HG03103 (cell line): ENCODE data around the gene HDLBP.
A peak's percentile ranks its signal among the peaks of the same experiment; 100 is the strongest.

Experiments
- ATAC-seq: cut with Tn5 transposase; IDR thresholded peaks from one replicate; pipeline ENCODE4 v1.9.1; 2021; ENCODE audit warnings: low read depth; ENCODE audit not compliant: unreplicated experiment

HDLBP gene, protein sequence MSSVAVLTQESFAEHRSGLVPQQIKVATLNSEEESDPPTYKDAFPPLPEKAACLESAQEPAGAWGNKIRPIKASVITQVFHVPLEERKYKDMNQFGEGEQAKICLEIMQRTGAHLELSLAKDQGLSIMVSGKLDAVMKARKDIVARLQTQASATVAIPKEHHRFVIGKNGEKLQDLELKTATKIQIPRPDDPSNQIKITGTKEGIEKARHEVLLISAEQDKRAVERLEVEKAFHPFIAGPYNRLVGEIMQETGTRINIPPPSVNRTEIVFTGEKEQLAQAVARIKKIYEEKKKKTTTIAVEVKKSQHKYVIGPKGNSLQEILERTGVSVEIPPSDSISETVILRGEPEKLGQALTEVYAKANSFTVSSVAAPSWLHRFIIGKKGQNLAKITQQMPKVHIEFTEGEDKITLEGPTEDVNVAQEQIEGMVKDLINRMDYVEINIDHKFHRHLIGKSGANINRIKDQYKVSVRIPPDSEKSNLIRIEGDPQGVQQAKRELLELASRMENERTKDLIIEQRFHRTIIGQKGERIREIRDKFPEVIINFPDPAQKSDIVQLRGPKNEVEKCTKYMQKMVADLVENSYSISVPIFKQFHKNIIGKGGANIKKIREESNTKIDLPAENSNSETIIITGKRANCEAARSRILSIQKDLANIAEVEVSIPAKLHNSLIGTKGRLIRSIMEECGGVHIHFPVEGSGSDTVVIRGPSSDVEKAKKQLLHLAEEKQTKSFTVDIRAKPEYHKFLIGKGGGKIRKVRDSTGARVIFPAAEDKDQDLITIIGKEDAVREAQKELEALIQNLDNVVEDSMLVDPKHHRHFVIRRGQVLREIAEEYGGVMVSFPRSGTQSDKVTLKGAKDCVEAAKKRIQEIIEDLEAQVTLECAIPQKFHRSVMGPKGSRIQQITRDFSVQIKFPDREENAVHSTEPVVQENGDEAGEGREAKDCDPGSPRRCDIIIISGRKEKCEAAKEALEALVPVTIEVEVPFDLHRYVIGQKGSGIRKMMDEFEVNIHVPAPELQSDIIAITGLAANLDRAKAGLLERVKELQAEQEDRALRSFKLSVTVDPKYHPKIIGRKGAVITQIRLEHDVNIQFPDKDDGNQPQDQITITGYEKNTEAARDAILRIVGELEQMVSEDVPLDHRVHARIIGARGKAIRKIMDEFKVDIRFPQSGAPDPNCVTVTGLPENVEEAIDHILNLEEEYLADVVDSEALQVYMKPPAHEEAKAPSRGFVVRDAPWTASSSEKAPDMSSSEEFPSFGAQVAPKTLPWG (N-terminal part only)

DNA sequence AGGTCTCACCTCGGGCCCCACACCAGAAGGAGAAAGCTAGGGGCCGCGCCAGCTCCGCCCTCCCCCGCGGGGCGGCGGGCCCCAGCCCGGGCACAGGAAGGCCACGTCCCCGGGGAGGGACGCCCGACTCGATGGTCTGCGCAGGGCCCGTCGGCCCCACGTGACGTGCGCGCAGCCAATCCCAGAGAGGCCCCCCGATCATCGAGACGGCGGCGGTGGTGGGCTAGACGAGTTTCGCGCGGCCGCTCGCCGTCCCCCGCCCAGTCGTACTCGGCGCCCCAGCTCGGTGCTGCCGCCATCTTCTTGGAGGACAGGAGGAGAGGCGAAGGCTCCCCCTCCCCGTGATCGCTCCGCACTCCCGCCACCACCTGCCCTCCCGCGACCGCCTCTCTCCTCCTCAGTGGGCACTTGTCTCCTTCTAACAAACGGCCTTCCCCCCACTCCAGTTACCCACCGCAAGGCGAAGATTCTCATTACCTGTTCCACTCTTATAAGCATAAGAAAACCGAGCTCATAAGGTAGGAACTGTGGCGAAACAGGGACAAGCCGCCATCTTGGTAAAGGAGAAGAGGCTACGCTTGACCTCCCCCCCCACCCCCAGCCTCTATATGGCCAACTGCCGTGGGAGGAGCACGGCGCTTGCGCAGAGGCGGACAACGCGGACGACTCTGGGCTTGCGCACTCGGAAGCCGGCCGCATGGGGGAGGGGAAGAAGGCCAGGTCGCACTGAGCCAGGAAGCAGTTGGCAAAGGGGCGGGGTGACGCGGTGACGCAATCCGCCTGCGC lies at the start of gene HDLBP:
Gene HDLBP (minus strand): TSS at position 580 of the 786 bp plus-strand sequence. CDS start 48,803 bp downstream, outside the sequence.
- ATAC-seq, result peak; percentile 56

DNA sequence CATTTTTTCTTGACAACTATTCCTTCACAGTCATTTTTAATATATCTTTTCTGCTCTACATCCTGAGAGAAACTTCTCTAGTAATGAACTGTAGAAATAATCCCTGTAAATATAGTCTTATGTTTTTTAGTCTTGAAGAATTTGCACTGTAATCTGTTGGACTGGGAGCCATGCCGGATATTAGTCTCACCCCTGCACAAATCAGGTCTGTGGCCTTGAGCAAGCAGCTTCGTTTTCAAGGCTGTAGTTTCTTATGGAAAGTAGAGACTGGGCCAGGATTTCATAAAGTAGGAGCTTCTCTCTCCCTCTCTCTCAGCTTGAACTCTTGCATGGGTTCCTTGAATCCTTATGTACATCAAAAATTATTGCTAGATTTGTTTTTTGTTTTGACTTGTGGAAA lies 49.3 kb upstream of the HDLBP start:
- no peak for ATAC-seq

- no peak for ATAC-seq
These were observed 48.0 kb upstream of the HDLBP start for GRCh38 chr2:241363426-241363825.

DNA sequence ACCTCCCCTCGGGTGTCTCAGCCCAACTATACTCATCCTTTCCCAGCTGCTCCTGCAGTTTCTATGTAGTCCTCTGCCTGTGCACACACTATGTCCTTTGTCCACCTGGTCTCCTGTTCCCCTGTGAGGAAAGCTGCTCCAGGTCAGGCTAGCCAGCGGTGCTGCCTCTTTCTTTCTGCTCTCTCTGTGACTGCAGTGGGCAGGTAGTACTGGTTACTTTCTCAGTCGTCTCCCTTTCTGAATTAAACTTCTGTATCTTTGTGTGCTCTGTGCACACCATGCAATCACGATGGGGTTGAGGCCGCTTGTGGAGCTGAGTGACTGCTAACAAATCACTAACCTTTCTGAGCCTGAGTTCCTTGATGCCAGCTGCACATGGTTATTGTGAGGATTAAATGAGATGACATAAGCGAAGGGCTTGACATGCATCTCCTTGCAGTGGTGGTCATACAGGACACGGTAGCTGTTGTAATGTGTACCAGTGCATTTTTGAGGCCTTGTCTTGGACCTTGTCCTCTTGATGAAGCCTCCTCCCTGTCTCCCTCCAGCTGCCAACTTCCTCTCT lies 44.1 kb upstream of the HDLBP start:
- no peak for ATAC-seq

GRCh38 chr2:241358470-241358869 lies 43.0 kb upstream of the HDLBP start:
- peak; percentile 38 for ATAC-seq

GRCh38 chr2:241357531-241357930 lies 42.1 kb upstream of the HDLBP start:
- ATAC-seq, result no peak

DNA sequence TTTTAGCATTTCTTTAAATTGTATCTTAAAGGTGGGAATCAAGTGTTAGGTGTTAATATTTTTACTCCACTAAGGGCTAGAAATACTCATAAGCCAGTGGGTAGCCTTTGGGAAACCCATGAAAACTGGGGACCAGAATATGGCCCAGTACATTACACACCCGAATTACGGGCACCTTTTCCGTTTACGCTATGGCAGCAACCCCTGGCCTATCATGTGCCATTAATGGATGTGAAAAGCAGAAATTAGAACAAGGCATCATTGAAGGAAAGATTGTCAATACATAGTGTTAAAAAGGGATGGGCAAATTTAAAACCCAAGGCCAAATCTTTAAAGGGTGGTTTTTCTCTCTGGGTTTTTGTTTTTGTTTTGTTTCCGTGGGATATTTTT lies 41.4 kb upstream of the HDLBP start:
- ATAC-seq, result no peak

DNA sequence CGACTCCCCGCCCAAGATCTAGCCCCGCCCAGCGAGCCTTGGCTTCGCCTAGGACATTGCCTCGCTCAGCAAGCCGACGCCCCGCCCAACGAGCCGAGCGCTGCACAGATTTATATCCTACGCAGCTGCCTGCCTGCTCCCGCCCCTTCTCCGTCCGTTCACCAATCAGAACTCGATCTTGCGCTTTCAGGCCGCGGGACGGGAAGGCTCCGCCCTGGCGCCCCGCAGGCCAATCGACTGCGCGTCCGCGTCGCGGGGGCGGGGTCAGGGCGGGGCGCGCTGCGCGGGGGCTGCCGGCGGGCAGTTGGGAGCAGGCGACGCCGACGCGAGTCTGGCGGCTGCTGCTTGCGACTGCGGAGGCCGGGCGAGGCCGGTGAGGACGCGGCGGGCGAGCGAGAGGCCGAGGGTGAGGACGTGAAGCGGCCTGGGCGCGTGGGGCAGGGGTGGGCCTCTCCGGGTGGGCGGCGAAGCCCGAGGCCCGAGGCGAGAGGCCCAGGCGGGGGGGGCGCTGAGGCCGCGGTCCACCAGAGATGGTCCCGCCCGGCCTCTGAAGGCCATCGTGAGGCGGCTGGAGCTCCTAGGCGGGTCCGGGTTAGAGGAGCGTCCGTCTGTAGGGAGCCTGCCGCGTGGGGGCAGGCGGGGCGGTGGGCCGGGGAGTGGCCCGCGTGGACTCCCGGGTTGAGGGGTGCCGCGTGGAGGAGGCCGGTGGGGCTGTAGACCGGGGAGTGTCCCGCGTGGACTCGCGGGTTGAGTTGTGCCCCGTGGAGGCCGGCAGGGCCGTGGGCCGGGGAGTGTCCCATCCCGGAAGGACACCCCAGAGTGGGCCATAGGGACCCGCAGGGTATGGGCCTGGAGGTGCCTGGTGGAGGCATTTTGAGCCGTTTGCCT lies 40.8 kb upstream of the HDLBP start, which contains the start of gene FARP2:
Gene FARP2 (plus strand): TSS at position 303 of the 888 bp plus-strand sequence. CDS start 16,823 bp downstream, outside the sequence.
- ATAC-seq, result peak; percentile 73

- ATAC-seq, result no peak
These were observed 39.5 kb upstream of the HDLBP start for GRCh38 chr2:241354668-241355658.

DNA sequence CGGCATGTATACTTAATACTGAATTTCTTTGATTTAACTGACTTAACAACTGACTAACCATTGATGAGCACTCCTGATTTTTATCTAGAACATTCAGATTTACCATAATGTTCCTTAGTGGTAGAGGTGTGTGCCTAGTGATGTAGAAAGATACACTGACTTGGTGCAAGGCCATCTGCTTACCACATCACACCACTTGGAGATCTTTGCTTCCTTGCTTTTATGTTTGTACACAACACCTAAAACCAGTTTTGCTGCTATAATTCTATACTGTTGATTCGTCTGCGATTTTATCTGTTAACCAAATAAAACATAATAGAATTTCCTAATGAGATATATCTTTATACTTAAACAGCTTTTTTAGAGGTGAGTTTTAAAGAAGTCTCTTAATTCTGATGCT lies 36.8 kb upstream of the HDLBP start:
- no peak for ATAC-seq

GRCh38 chr2:241351640-241352031 lies 36.2 kb upstream of the HDLBP start:
- no peak for ATAC-seq

DNA sequence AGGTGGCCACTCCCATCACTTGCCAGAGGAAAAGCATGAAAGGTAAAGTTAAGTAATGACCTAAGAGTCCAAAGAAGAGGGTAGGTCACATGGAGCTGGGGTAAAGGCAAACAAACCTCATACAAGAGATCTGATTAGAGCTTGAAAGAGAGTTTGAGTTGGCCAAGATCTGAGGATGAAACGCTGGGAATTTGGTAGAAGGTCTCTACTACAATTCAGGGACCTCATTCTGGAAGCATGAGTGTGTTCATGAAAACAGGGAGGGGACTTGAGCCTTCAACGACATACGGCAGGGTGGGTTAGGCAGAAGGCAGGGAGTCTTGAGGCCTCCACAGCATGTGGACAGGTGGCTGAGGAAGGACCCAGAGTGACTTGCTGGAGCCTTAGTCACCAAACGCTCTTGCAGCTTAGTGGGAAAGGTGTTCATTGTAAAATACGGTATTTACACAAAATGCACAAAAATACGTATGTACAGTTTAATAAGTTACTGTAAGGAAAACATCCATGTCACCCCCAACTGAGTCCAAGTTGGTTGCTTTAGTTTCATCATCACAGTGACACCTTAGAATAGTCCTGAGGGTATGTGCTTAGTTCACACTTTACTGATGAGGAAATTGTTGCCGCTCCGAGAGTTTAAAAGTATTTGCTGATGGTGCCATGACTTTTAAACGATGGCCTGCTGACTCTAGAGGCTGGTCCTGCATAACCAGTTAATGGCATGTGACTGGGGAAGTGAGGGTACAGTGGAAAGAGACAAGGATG lies 35.6 kb upstream of the HDLBP start:
- no peak for ATAC-seq

DNA sequence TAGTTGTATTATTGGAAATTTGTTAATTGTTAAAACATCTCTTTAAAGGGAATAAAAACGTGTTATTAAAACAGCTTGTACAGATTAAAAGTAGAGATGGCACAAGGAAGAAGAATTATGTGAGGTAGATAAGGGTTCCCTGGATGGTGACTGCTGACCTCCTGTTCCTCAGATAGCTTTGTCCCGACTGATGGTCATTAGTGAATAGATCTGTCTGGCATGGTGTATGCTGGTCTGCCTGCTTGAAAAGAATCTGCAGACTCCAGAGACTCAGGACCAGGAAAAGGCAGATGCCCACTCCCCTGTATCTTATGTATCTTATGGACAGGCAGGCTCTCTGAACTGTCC lies 35.0 kb upstream of the HDLBP start:
- no peak for ATAC-seq

GRCh38 chr2:241349941-241350340 lies 34.5 kb upstream of the HDLBP start:
- no peak for ATAC-seq

DNA sequence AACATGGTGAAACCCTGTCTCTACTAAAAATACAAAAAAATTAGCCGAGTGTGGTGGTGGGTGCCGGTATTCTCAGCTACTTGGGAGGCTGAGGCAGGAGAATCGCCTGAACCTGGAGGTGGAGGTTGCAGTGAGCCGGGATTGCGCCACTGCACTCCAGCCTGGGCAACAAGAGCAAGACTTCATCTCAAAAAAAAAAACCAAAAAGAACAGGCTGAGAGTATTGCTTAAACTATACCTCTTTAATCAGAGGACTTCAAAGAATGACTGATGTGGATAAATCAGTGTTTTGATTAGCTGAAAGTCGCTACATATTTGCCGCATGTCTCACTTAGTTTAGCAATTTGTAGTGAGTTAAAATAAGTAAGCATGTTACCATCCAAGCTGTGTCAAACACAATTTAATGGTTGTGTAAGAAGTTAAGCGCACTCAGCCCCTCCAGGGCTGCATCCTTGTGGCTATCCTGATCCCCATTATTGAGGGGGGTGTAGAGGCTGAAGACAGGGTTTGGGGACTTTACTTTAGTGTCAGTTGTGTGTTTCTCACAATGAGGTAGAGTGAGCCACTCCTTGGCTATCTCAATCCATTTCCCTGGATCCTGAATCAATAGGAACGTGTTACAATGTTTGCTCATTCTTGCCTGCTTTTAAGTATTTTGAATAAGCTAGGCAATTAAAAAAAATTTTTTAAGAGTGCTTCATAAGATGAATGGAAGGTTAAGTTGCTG lies 29.6 kb upstream of the HDLBP start:
- ATAC-seq, result no peak

DNA sequence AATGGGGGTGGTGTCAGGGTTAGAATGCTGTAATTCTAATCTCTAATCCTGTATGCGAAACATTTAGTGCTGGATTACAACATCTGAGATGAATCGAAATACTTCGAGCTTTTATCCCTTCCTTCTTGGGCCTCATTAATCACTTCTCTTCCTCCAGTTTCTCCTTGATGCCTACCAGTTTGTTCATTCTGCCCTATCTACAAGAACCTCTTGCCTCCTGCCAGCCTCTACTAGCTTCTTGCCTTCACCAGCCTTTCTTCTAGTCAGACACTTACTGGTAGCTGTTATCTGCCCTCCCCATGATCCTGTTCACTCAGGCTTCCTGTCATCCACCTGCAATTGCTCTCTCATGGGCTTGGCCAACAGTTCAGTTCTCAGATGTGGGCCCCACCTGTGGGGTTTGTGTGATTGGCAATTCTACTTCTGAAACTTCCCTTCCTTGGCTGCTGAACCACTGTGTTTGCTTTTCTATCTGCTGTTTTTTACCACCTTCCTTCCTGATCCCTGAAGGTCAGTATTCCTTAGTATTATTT lies 25.2 kb upstream of the HDLBP start:
- no peak for ATAC-seq
